ENCODE measurements around the gene SLC36A4.

The SLC36A4 gene

GRCh38 chr11:93160808-93161207 lies 37.0 kb downstream of the SLC36A4 start:
- Histone ChIP-seq H3K9ac (ENCODE audit: low read length in 2 of 2) (no peak overlapping the region), H3K4me1 (ENCODE audit: control insufficient read depth, insufficient read depth, low read length) (no peaks in the 10 kb centered on the region), H3K4me3 (ENCODE audit: low read length in 2 of 2) (no peak overlapping the region), H3K27ac (ENCODE audit: low read length) (no peak overlapping the region), H3K27me3 (ENCODE audit: control insufficient read depth in 1 of 2, insufficient read depth in 2 of 2, low read length in 2 of 2) (no peaks in the 10 kb centered on the region), H3K9me3 (ENCODE audit: control insufficient read depth in 2 of 2, low read length in 2 of 2) (no peaks in the 10 kb centered on the region), H3K36me3 (ENCODE audit: control insufficient read depth in 2 of 2, insufficient read depth in 2 of 2, low read length in 2 of 2) (peaks cover 0 to 12% of the 10 kb centered on the region in 2 donors)

- Histone ChIP-seq H3K9ac (ENCODE audit: low read length in 2 of 2) (no peak overlapping the region), H3K9me3 (ENCODE audit: control insufficient read depth in 2 of 2, low read length in 2 of 2) (no peaks in the 10 kb centered on the region), H3K27me3 (ENCODE audit: control insufficient read depth in 1 of 2, insufficient read depth in 2 of 2, low read length in 2 of 2) (no peaks in the 10 kb centered on the region), H3K4me3 (ENCODE audit: low read length in 2 of 2) (no peak overlapping the region), H3K36me3 (ENCODE audit: control insufficient read depth in 2 of 2, insufficient read depth in 2 of 2, low read length in 2 of 2) (peaks cover 0 to 12% of the 10 kb centered on the region in 2 donors), H3K27ac (ENCODE audit: low read length) (no peak overlapping the region), H3K4me1 (ENCODE audit: control insufficient read depth, insufficient read depth, low read length) (no peaks in the 10 kb centered on the region)
Measured at GRCh38 chr11:93160156-93160555, 37.6 kb downstream of the SLC36A4 start.

GRCh38 chr11:93159721-93160120 lies 38.1 kb downstream of the SLC36A4 start:
- Histone ChIP-seq H3K36me3 (ENCODE audit: control insufficient read depth in 2 of 2, insufficient read depth in 2 of 2, low read length in 2 of 2) (peaks cover 0 to 12% of the 10 kb centered on the region in 2 donors), H3K4me3 (ENCODE audit: low read length in 2 of 2) (no peak overlapping the region), H3K27ac (ENCODE audit: low read length) (no peak overlapping the region), H3K27me3 (ENCODE audit: control insufficient read depth in 1 of 2, insufficient read depth in 2 of 2, low read length in 2 of 2) (no peaks in the 10 kb centered on the region), H3K9ac (ENCODE audit: low read length in 2 of 2) (no peak overlapping the region), H3K4me1 (ENCODE audit: control insufficient read depth, insufficient read depth, low read length) (no peaks in the 10 kb centered on the region), H3K9me3 (ENCODE audit: control insufficient read depth in 2 of 2, low read length in 2 of 2) (no peaks in the 10 kb centered on the region)

GRCh38 chr11:93155738-93156137 lies 42.1 kb downstream of the SLC36A4 start:
- Histone ChIP-seq H3K9me3 (ENCODE audit: control insufficient read depth in 2 of 2, low read length in 2 of 2) (no peaks in the 10 kb centered on the region), H3K36me3 (ENCODE audit: control insufficient read depth in 2 of 2, insufficient read depth in 2 of 2, low read length in 2 of 2) (peaks cover 0 to 5% of the 10 kb centered on the region in 2 donors), H3K4me1 (ENCODE audit: control insufficient read depth, insufficient read depth, low read length) (no peaks in the 10 kb centered on the region), H3K27ac (ENCODE audit: low read length) (no peak overlapping the region), H3K4me3 (ENCODE audit: low read length in 2 of 2) (no peak overlapping the region), H3K9ac (ENCODE audit: low read length in 2 of 2) (no peak overlapping the region), H3K27me3 (ENCODE audit: control insufficient read depth in 1 of 2, insufficient read depth in 2 of 2, low read length in 2 of 2) (no peaks in the 10 kb centered on the region)

- Histone ChIP-seq H3K4me3 (ENCODE audit: low read length in 2 of 2) (no peak overlapping the region), H3K27me3 (ENCODE audit: control insufficient read depth in 1 of 2, insufficient read depth in 2 of 2, low read length in 2 of 2) (no peaks in the 10 kb centered on the region), H3K4me1 (ENCODE audit: control insufficient read depth, insufficient read depth, low read length) (no peaks in the 10 kb centered on the region), H3K9me3 (ENCODE audit: control insufficient read depth in 2 of 2, low read length in 2 of 2) (no peaks in the 10 kb centered on the region), H3K9ac (ENCODE audit: low read length in 2 of 2) (no peak overlapping the region), H3K27ac (ENCODE audit: low read length) (no peak overlapping the region), H3K36me3 (ENCODE audit: control insufficient read depth in 2 of 2, insufficient read depth in 2 of 2, low read length in 2 of 2) (peaks cover 0 to 2% of the 10 kb centered on the region in 2 donors)
Measured at GRCh38 chr11:93145390-93145915, 52.3 kb downstream of the SLC36A4 start.

GRCh38 chr11:93143800-93144199 lies 54.0 kb downstream of the SLC36A4 start:
- H3K27me3 ChIP-seq (ENCODE audit: control insufficient read depth in 1 of 2, insufficient read depth in 2 of 2, low read length in 2 of 2) = no peaks in the 10 kb centered on the region
- no peaks in the 10 kb centered on the region for H3K4me1 ChIP-seq (ENCODE audit: control insufficient read depth, insufficient read depth, low read length)
- H3K36me3 ChIP-seq (ENCODE audit: control insufficient read depth in 2 of 2, insufficient read depth in 2 of 2, low read length in 2 of 2) = peaks cover 0 to 2% of the 10 kb centered on the region in 2 donors
- no peak overlapping the region for H3K27ac ChIP-seq (ENCODE audit: low read length)
- no peak overlapping the region for H3K9ac ChIP-seq (ENCODE audit: low read length in 2 of 2)
- H3K9me3 ChIP-seq (ENCODE audit: control insufficient read depth in 2 of 2, low read length in 2 of 2) = no peaks in the 10 kb centered on the region
- no peak overlapping the region for H3K4me3 ChIP-seq (ENCODE audit: low read length in 2 of 2)

- Histone ChIP-seq H3K36me3 (ENCODE audit: control insufficient read depth in 2 of 2, insufficient read depth in 2 of 2, low read length in 2 of 2) (peaks cover 0 to 2% of the 10 kb centered on the region in 2 donors), H3K4me1 (ENCODE audit: control insufficient read depth, insufficient read depth, low read length) (no peaks in the 10 kb centered on the region), H3K9ac (ENCODE audit: low read length in 2 of 2) (no peak overlapping the region), H3K4me3 (ENCODE audit: low read length in 2 of 2) (no peak overlapping the region), H3K27ac (ENCODE audit: low read length) (no peak overlapping the region), H3K9me3 (ENCODE audit: control insufficient read depth in 2 of 2, low read length in 2 of 2) (no peaks in the 10 kb centered on the region), H3K27me3 (ENCODE audit: control insufficient read depth in 1 of 2, insufficient read depth in 2 of 2, low read length in 2 of 2) (no peaks in the 10 kb centered on the region)
Measured at GRCh38 chr11:93143186-93143585, 54.6 kb downstream of the SLC36A4 start.

- no peaks in the 10 kb centered on the region for H3K9me3 ChIP-seq (ENCODE audit: control insufficient read depth in 2 of 2, low read length in 2 of 2)
- H3K4me3 ChIP-seq (ENCODE audit: low read length in 2 of 2) = no peak overlapping the region
- no peak overlapping the region for H3K27ac ChIP-seq (ENCODE audit: low read length)
- no peak overlapping the region for H3K9ac ChIP-seq (ENCODE audit: low read length in 2 of 2)
- no peaks in the 10 kb centered on the region for H3K36me3 ChIP-seq (ENCODE audit: control insufficient read depth in 2 of 2, insufficient read depth in 2 of 2, low read length in 2 of 2)
- H3K27me3 ChIP-seq (ENCODE audit: control insufficient read depth in 1 of 2, insufficient read depth in 2 of 2, low read length in 2 of 2) = no peaks in the 10 kb centered on the region
- no peaks in the 10 kb centered on the region for H3K4me1 ChIP-seq (ENCODE audit: control insufficient read depth, insufficient read depth, low read length)
Measured at GRCh38 chr11:93133488-93134109, 64.2 kb downstream of the SLC36A4 start.

GRCh38 chr11:93132836-93133235 lies 65.0 kb downstream of the SLC36A4 start:
- Histone ChIP-seq H3K4me3 (ENCODE audit: low read length in 2 of 2) (no peak overlapping the region), H3K27me3 (ENCODE audit: control insufficient read depth in 1 of 2, insufficient read depth in 2 of 2, low read length in 2 of 2) (no peaks in the 10 kb centered on the region), H3K27ac (ENCODE audit: low read length) (no peak overlapping the region), H3K9ac (ENCODE audit: low read length in 2 of 2) (no peak overlapping the region), H3K4me1 (ENCODE audit: control insufficient read depth, insufficient read depth, low read length) (no peaks in the 10 kb centered on the region), H3K9me3 (ENCODE audit: control insufficient read depth in 2 of 2, low read length in 2 of 2) (no peaks in the 10 kb centered on the region), H3K36me3 (ENCODE audit: control insufficient read depth in 2 of 2, insufficient read depth in 2 of 2, low read length in 2 of 2) (no peaks in the 10 kb centered on the region)

- no peaks in the 10 kb centered on the region for H3K36me3 ChIP-seq (ENCODE audit: control insufficient read depth in 2 of 2, insufficient read depth in 2 of 2, low read length in 2 of 2)
- H3K27ac ChIP-seq (ENCODE audit: low read length) = no peak overlapping the region
- no peak overlapping the region for H3K9ac ChIP-seq (ENCODE audit: low read length in 2 of 2)
Measured at GRCh38 chr11:93131709-93132108, 66.1 kb downstream of the SLC36A4 start.

GRCh38 chr11:93128574-93128973 lies 69.2 kb downstream of the SLC36A4 start:
- H3K36me3 ChIP-seq (ENCODE audit: control insufficient read depth in 2 of 2, insufficient read depth in 2 of 2, low read length in 2 of 2) = no peaks in the 10 kb centered on the region
- H3K4me1 ChIP-seq (ENCODE audit: control insufficient read depth, insufficient read depth, low read length) = no peaks in the 10 kb centered on the region
- no peak overlapping the region for H3K9ac ChIP-seq (ENCODE audit: low read length in 2 of 2)
- H3K27ac ChIP-seq (ENCODE audit: low read length) = no peak overlapping the region
- H3K4me3 ChIP-seq (ENCODE audit: low read length in 2 of 2) = no peak overlapping the region
- no peaks in the 10 kb centered on the region for H3K9me3 ChIP-seq (ENCODE audit: control insufficient read depth in 2 of 2, low read length in 2 of 2)
- no peaks in the 10 kb centered on the region for H3K27me3 ChIP-seq (ENCODE audit: control insufficient read depth in 1 of 2, insufficient read depth in 2 of 2, low read length in 2 of 2)

More at GRCh38 chr11:93131709-93132108, 66.1 kb downstream of the SLC36A4 start:
- Histone ChIP-seq H3K9me3 (ENCODE audit: control insufficient read depth in 2 of 2, low read length in 2 of 2) (no peaks in the 10 kb centered on the region), H3K4me1 (ENCODE audit: control insufficient read depth, insufficient read depth, low read length) (no peaks in the 10 kb centered on the region), H3K27me3 (ENCODE audit: control insufficient read depth in 1 of 2, insufficient read depth in 2 of 2, low read length in 2 of 2) (no peaks in the 10 kb centered on the region), H3K4me3 (ENCODE audit: low read length in 2 of 2) (no peak overlapping the region)

Measured in stomach smooth muscle (tissue), 2 donors.